Thoracic aorta (tissue), 2 donors: ENCODE data around the gene SCAPER. TPM values are rescaled to one million over a fixed set of nuclear protein-coding genes. Genes with fewer than 3 reads are reported as not detected.

ENCODE experiments used
- ATAC-seq: fragments of 150-250 bp; one replicate; pipeline ENCODE4 v1.8.0; 2017; ENCODE audit warnings: low read depth; ENCODE audit not compliant: insufficient number of reproducible peaks, low FRiP score
- DNase-seq: peaks from one replicate; pipeline ENCODE4 v3.0.0-alpha.2; 2020; ENCODE audit warnings: low spot score
- H3K27ac ChIP-seq, 2 donors: fragments of 200-600 bp; sonication (generic); 1 replicate in 1 of 2; 2 replicates in 1 of 2; pipeline ENCODE4 v1.5.1; 2016; ENCODE audit warnings: mild to moderate bottlenecking in 2 of 2, moderate library complexity in 2 of 2
- H3K27me3 ChIP-seq: fragments of 200-600 bp; sonication (generic); replicated peaks from 2 replicates; pipeline ENCODE4 v1.6.0; 2016; ENCODE audit warnings: mild to moderate bottlenecking; ENCODE audit not compliant: insufficient read depth
- H3K36me3 ChIP-seq: fragments of 200-600 bp; sonication (generic); one replicate; pipeline ENCODE4 v1.5.1; 2016
- H3K4me1 ChIP-seq, 2 donors: fragments of 200-600 bp; sonication (generic); 1 replicate in 1 of 2; 2 replicates in 1 of 2; pipeline versions ENCODE4 v1.5.1 to v1.6.0; 2016; ENCODE audit warnings: low read depth in 2 of 2, mild to moderate bottlenecking in 1 of 2; ENCODE audit not compliant: control insufficient read depth in 1 of 2
- H3K4me3 ChIP-seq: fragments of 200-600 bp; sonication (generic); 2 replicates; pipeline ENCODE4 v1.5.1; 2016; ENCODE audit warnings: mild to moderate bottlenecking
- H3K9me3 ChIP-seq: fragments of 200-600 bp; sonication (generic); 2 replicates; pipeline ENCODE4 v1.5.1; 2016
- CTCF ChIP-seq: fragments of 200-600 bp; sonication (generic); IDR thresholded peaks from one replicate; pipeline ENCODE4 v1.5.1; 2019; ENCODE audit warnings: antibody characterized with exemption
- total RNA-seq, 2 donors: library from RNA; depleted of rRNA; stranded (reverse); fragments of >200 nt; gene quantifications; one replicate each; pipeline versions ENCODE4 v1.1.0 to v1.2.3, GENCODE V29; 2016

The SCAPER gene
- total RNA-seq, 2 donors from 2014 or later = 29.6 to 65.0 TPM

GRCh38 chr15:76846782-76847181 lies 58.4 kb downstream of the SCAPER start:
- H3K27ac ChIP-seq = no peak overlapping the region
- no peak for ATAC-seq
- DNase-seq = no peak
- H3K4me3 ChIP-seq = no peak overlapping the region
- no peaks in the 10 kb centered on the region for H3K27me3 ChIP-seq
- TF ChIP-seq CTCF = no peak
- H3K36me3 ChIP-seq = no peaks in the 10 kb centered on the region
- H3K9me3 ChIP-seq = no peaks in the 10 kb centered on the region
- no peaks in the 10 kb centered on the region for H3K4me1 ChIP-seq

DNA sequence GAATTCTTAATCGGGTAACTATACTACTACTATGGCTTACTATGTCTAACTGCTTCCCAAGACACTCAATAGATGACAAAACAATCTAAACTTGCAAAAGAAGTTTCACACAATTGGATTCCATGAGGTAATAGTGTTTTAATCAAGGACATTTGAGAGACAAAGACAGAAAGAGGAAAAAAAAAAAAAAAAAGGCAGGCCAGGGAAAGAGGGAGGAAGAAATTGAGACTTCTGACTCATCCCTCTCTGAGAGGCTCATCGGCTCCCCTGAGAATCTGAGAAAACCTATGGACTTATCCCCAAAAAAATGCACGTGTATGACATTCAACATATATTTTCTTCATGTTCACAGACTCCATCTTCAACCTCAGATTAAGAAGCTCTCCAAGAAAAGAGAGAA lies 61.0 kb downstream of the SCAPER start:
- Histone ChIP-seq H3K27ac (no peak overlapping the region), H3K27me3 (no peaks in the 10 kb centered on the region), H3K4me1 (peaks cover 0 to 6% of the 10 kb centered on the region in 2 donors), H3K9me3 (no peaks in the 10 kb centered on the region), H3K4me3 (no peak overlapping the region), H3K36me3 (no peaks in the 10 kb centered on the region)
- no peak for TF ChIP-seq CTCF
- DNase-seq (no peak), ATAC-seq (no peak)

DNA sequence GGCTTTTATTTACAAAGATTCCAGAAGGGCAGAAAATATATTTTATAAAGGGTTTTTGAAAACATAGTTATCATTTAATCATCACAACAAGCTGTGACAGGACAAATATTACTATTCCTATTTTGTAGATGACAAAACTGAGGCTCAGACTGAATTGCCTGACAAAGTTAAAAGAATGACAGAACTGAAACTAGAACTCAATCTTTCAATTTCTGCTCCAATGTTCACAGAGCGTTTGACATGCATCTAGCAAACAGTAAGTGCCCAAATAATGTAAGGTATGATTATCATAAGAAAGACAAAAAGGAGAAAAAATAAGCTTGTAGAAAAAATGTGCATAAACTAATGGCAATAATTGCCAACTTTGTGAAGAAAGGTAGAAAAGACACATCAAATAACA lies 61.9 kb downstream of the SCAPER start:
- Histone ChIP-seq H3K27me3 (no peaks in the 10 kb centered on the region), H3K4me3 (no peak overlapping the region), H3K36me3 (no peaks in the 10 kb centered on the region), H3K9me3 (no peaks in the 10 kb centered on the region), H3K27ac (no peak overlapping the region), H3K4me1 (peaks cover 0 to 6% of the 10 kb centered on the region in 2 donors)
- DNase-seq (no peak), ATAC-seq (no peak)
- no peak for TF ChIP-seq CTCF

- DNase-seq = no peak
- no peak for ATAC-seq
- no peak overlapping the region for H3K27ac ChIP-seq
- no peaks in the 10 kb centered on the region for H3K36me3 ChIP-seq
- H3K9me3 ChIP-seq = no peaks in the 10 kb centered on the region
- no peaks in the 10 kb centered on the region for H3K27me3 ChIP-seq
- H3K4me1 ChIP-seq = peaks cover 0 to 6% of the 10 kb centered on the region in 2 donors
- TF ChIP-seq CTCF = no peak
- no peak overlapping the region for H3K4me3 ChIP-seq
These were observed 64.2 kb downstream of the SCAPER start for GRCh38 chr15:76840830-76841460.

- ATAC-seq = no peak
- Histone ChIP-seq H3K36me3 (no peaks in the 10 kb centered on the region), H3K27ac (no peak overlapping the region), H3K27me3 (no peaks in the 10 kb centered on the region), H3K9me3 (no peaks in the 10 kb centered on the region), H3K4me3 (no peak overlapping the region), H3K4me1 (peaks cover 0 to 6% of the 10 kb centered on the region in 2 donors)
- DNase-seq = no peak
- no peak for TF ChIP-seq CTCF
These were observed 66.0 kb downstream of the SCAPER start for GRCh38 chr15:76839173-76839572.
